HG03066 (cell line): ENCODE results near the gene GTF2IRD1.
"Not testable (repeated sequence)": the region's sequence is repeated elsewhere in the genome, so short reads cannot be mapped to it uniquely, and the experiment has no call there.

Experiments used
- ATAC-seq: cut with Tn5 transposase; IDR thresholded peaks from one replicate; pipeline ENCODE4 v1.9.1; 2021; ENCODE audit warnings: low read depth; ENCODE audit not compliant: unreplicated experiment

GTF2IRD1 gene

DNA sequence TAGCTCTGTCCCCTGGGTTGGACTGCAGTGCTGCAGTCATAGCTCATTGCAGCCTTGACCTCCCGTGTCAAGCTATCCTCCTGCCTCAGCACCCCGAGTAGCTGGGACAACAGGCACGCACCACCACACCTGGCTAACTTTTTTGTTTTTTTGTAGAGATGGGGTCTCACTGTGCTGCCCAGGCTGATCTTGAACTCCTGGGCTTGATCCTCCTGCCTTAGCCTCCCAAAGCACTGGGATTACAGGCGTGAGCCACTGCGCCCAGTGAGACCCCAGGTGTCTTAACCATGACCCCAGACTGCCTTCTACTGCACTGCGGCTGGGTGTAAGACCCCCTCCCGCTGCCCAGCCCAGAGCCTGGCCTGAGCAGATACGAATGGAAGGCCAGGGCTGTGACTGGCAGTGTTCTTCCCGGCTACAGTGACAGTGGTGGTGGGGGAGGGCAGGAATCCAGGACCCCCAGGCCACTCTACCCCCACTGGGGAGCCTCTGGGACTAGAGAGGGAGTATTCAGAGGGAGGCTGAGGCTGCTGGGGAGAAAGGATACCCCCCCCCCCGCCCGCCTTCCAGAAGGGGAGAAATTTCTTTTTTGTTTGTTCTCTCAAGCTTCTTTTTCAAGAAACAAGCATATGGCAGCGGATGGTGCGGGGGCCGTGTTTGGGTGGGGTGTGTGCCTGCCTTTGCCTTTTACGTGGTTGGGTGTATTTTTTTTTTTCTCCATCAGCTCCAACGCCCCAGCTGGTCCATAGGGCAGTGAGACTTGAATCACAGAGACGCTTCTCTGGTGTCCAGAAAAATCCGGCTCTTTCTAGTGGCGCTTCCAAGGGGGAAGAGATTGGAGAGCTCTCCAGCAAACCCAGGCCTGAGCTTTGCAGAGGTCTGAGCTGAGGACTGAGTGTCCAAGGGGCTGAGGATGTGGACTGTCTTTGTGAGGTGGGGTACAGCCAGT lies 36.6 kb downstream of the GTF2IRD1 start:
- no peak for ATAC-seq

DNA sequence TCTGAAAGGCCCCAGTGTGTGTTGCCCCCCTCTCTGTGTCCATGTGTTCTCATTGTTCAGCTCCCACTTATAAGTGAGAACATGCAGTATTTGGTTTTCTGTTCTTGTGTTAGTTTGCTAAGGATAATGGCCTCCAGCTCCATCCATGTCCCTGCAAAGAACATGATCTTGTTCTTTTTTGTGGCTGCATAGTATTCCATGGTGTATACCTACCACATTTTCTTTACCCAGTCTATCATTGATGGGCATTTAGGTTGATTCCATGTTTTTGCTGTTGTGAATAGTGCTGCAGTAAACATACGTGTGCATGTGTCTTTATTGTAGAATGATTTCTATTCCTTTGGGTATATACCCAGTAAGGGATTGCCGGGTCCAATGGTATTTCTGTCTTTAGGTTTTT lies 37.8 kb downstream of the GTF2IRD1 start:
- not testable (repeated sequence) for ATAC-seq

DNA sequence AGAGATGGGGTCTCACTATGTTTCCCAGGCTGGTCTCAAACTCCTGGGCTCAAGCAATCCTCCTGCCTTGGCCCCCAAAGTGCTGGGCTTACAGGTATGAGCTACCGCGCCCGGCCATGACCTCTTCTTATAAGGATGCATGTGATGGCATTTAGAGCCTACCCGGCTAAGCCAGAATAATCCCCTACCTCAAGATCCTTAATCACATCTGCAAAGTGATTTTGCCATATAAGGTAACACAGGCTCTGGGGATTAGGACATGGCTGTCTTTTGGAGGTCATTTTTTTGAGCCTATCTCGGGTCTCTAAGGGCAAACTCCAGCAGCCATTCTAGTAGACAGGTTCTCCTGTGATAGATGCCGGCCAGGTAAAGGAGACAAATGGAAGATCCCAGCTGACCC lies 39.6 kb downstream of the GTF2IRD1 start:
- no peak for ATAC-seq

DNA sequence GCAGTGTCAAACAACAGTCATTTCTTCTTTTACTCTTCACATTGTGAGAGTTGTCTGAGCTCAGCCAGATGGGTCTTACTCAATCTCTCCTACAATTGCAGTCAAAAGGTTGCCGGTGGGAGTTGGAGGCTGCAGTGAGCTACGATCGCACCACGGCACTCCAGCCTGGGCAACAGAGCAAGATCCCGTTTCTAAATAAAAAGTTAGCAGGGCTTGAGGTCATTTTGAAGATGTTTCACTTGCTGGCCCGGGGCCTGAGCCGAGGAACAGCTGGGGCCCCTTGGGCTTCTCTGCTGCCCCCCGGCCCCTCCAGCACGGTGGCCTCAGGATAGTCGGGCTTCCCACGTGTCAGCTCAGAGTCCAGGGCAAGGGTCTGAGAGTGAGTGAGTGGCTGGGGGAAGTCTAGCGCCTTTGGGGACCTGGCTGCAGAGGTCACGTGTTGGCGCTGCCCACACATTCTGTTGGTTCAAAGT lies 40.4 kb downstream of the GTF2IRD1 start:
- no peak for ATAC-seq

DNA sequence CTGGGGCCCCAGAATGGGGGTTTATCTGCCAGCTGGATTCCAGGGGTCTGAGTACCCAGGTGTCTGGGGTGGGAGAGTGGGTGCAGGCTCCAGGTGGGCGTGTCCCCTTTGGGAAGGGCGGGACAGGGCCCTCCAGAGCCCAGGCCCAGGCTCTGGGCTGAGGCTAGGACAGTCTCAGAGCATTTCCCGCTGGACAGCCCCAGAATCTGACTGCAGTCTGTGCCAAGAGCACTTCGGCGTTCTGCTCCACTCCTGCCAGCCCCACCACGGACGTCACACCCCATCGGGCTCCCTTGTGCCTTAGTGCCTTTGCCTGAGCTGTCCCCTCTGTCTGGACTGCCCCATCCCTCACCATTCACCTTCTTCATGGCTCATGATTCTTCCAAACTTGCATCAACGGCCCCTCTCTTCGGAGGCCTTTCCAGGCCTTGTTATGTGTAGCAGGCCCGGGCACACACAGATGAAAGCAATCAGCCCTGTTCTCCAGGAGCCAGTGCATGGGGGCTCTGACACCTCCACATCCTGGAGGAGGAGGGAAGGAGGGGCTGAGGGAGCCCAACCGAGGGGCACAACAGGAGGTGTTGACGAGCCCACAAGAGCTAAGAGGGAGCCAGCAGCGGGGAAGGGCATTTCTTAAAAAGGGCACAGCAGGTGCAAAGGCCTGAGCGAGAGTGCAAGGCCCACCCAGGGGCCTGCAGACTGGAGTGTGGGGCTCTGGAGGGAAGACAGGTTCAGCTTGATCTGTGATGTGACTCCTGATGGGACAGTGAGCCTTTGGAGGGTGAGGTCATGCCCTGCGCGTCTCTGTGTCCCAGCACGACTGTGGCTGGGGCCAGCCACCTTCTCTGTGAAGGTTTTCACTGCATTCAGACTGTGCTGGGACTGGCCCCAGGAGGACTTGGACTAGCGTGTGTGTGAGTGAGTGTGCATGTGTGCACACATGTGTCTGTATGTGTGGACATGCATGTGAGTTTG lies 41.7 kb downstream of the GTF2IRD1 start:
- ATAC-seq: no peak

DNA sequence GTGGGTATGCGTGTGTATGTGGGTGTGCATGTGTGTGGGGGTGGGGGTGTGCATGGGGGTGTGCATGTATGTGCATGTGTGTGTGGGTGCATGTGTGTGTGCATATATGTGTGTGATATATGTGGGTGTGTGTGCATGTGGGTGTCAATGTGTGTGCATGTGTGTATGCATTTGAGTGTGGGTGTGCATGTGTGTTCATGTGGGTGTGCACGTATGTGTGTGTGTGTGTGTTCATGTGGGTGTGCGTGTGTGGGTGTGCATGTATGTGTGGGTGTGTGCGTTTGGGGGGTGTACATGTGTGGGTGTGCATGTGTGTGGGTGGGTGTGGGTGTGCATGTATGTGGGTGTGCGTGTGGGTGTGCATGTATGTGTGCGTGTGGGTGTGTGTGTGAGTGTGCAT lies 42.6 kb downstream of the GTF2IRD1 start:
- ATAC-seq: no peak

DNA sequence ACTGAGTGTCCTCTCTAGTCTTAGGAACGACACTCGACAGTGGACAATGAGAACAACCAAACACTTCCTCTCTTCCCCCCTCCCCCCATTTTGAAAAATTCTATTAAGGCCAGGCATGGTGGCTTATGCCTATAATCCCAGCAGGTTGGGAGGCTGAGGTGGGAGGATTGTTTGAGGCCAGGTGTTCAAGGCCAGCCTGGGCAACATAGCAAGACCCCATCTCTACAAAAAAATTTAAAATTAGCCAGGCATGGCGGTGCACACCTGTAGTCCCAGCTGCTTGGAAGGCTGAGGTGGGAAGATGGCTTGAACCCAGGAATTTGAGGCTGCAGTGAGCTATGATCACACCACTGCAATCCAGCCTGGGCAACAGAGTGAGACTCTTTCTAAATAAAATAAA lies 43.1 kb downstream of the GTF2IRD1 start:
- ATAC-seq: not testable (repeated sequence)

DNA sequence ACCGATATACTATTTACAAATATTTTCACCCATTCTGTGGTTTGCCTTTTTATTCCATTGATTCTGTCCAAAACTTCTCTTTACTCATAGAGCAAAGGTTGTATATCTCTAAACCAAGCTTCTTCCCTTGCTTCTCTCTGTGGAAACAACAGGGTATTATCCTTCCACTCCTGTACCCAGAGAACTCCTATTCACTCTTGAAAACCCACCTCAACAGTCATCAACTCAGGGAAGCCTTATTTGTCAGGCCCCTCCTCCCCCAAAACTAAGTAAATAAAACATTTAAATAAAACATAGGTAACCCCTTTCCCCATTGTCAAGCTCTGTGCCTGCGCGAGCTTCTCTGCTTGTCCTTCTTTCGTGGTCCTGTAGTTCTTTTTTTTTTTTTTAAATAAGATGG lies 44.6 kb downstream of the GTF2IRD1 start:
- no peak for ATAC-seq

DNA sequence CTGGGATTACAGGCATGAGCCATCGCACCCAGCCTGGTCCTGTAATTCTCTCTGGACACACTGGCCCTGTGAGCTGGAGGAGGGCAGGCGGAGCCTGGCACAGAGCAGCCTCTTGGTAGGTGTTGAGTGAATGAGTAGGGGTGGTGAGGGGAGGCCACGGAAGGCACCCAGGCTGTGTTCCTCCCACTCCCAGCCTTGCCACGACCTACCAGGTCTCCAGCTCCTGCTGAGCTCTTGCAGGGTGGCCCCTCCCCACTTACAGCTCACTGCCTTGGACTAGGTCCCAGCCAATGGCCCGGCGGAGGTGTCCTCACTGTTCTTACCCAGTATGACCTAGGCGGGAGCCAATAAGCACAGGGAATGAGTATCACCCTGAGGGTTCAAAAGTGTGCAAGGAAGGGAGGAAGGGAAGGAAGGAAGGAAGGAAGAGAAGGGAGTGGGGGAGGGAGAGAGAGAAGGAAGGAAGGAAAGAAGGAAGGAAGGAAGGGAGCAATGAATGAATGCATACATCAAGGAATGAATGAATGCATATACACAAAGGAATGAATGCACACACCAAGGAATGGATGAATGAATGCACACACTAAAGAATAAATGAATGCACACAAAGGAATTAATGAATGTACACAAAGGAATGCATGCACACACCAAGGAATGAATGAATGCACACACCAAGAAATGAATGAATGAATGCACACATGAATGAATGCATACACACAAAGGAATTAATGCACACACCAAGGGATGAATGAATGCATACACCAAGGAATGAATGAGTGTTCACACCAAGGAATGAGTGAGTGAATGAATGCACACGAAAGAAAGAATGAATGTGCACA lies 45.5 kb downstream of the GTF2IRD1 start:
- ATAC-seq: no peak

DNA sequence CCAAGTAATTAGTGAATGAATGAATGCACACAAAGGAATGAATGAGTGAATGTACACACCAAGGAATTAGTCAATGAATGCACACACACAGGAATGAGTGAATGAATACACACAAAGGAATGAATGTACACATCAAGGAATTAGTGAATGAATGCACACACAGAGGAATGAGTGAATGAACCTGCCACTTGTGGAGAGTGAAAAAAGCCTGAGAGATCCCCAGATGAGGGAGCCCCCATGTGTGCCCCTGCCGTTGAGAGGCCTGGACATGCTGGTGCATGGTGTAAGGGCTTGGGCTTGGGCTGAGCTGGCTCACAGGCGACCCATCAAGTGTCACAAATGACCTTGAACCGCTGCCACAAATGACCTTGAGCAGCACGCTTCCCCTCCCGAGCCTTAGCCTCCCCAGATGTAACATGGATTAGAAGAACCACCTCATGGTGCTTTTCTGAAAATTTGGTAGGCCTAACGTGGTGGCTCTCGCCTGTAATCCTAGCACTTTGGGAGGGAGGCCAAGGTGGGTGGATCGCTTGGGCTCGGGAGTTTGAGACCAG lies 46.2 kb downstream of the GTF2IRD1 start:
- ATAC-seq: no peak

DNA sequence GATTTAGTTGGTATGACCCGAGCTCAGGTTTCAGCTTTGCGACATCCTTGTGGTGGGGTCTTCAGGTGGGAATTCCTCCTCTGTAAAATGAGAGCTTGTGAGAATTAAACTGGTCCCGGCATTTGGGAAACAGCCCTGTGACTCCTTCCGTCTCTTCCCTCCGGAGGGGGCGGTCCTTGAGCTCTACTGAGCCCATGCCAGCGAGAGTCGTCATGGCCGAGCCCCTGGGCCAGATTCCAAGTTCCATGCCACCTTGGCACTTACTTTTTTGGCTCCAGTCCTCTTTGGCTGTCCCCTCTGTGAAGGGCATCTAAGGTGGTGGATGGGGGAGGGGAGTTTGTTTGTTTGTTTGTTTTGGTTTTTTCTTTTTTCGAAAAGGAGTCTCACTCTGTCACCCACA lies 47.6 kb downstream of the GTF2IRD1 start:
- no peak for ATAC-seq

DNA sequence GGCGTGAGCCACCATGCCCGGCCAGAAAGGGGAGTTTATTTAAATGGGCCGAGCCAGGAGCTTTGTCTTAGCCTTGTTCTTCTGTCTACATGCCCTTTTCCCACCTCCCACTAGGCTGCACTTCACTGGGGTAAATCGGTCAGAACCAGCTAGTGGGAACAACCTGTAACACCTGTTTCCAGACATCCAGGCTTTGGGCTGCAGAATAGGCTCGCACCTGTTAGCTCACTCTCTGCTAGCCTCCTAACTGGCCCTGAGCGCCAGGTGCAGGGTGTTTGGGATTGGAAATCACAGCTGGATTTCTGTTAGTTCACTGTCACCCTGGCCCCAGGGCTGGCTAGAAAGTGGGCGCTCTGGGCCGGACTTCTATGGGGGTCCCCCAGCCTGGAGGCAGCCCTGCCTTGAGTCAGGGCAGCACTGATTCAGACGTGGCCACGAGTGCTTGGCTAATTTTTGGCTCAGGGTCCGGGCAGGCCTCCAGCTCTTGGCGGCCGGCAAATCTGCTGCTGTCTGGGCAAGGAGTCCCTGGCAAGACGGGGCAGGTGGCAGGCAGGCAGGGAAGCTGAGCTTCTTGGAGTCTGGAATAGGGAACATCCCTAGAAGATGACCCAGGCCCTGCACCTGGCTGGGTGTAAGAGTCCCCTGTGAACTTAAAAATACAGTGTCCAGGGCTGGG lies 48.6 kb downstream of the GTF2IRD1 start:
- no peak for ATAC-seq

DNA sequence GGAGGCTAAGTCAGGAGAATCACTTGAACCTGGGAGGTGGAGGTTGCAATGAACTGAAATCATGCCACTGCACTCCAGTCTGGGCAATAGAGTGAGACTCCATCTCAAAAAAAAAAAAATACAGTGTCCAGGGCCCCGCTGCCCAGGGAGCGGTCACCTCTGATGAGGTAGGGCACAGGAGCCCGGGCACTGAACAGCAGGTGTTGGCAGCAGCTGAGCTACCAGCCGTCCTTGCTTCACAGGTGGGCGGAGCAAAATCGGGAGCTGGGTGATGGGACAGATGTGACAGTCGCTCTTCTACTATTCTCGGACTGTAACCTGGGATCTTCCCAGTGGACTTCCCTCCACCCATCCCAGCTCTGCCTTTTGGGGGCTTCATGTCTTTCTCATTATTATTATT lies 49.4 kb downstream of the GTF2IRD1 start:
- no peak for ATAC-seq

DNA sequence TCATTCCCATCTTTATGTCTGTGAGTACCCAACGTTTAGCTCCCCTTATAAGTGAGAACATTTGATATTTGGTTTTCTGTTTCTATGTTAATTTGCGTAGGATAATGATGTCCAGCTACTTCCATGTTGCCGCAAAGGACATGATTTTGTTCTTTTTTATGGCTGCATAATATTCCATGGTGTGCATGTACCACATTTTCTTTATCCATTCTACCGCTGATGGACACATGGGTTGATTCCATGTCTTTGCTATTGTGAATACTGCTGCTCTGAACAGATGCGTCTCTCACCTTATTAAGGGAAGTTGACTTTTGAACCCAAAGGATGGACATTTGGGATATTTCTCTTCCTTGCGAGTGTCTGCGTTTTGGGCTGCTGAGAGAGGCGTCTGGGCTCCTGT lies 50.2 kb downstream of the GTF2IRD1 start:
- ATAC-seq: no peak

DNA sequence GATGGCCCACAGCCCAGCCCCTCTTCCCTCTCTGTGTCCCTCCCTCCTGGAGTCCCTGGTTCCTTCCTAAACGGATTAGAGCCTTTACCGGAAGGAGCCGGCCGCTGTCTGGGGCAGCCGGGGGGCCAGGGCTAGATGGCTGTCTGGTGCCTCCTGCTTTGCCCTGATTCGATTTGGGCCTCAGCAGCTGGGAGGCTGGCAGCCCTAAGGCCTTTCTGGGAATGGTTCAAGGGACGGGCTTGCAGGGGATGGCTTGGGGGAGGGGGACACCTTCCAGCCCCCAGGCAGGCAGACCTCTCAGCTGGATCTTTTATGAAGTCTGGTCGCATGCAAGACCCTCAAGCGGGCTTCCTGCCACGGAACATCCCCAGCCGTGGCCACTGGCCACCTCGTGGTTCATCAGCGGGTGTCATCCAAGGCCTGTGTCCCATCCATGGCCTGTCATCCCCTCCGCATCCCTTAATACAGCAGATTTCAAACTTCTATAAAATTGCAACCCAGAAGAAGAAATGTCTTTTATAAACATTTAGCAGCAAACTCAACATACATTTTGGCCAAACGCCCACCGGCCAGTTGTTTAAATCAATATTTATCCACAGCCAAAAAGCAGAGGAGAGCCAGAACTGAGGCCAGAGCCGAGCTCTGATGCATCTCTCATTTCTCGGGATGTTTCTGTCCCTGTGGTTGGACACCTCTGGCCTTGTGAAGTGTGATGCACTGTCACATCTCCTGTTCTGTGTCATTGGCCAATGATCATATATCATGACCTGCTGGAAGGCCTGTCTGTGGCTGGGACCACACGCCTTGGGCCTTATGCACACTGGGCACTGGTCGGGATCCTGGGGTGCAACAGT lies 52.0 kb downstream of the GTF2IRD1 start:
- no peak for ATAC-seq

DNA sequence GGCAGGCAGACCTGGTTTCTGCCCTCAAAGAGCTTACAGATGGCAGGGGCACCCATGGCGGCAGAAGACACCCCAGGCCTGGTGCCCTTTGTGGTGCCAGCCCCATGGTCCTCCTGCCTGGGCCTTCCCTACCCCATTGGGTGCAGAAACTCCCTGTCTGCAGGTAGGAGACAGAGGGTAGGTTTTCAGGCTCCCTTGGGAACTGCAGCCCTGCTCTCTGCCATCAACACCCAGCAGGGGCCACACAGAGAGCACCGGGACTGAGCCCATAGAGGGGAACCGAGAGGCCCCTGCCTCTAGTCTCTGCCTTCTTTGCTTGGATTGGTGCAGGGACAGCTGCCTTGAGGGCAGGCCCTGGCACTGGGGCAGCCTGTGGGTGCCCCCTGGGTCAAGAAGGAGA lies 52.6 kb downstream of the GTF2IRD1 start:
- ATAC-seq: no peak

DNA sequence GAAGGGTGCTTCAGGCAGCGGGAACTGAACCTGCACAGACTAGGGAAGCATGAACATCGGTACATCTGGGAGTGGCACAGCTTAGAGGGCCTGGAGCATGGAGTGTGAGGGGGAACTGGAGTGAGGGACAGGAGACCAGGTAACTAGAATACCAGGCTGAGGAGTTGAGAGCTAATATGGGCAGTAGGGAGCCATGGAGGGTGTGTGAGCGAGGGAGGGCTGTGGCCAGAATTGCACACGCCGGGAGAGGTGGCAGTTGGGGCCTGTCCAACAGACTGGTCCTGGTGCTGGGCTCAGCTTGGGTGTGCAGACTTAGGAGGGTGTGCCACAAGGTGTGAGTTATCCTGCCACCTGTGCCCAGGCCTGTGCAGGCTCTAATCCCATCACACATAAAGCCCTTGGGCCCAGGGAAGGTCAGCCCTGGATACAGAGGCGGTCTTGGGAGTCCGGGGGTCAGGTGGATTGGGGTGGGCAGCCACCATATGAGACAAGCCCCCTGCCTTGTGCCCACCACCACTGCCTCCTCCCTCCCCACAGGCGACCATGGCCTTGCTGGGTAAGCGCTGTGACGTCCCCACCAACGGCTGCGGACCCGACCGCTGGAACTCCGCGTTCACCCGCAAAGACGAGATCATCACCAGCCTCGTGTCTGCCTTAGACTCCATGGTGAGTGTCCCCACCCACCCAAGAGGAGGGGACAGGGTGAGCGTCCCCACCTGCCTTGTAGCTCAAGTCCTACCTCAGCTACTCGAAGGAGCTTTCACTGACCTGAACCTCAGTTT lies 54.0 kb downstream of the GTF2IRD1 start:
- ATAC-seq: no peak

DNA sequence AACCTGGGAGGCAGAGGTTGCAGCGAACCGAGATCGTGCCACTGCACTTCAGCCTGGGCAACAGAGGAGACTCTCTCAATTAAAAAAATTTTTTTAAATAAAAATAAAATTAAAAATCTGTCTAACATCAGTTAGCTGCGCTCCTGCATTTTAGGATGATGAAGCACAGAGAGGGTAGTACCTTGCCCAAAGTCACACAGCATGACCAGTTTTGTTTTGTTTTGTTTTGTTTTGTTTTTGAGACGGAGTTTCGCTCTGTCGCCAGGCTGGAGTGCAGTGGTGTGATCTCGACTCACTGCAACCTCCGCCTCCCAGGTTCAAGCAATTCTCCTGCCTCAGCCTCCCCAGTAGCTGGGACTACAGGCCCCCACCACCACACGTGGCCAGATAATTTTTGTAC lies 55.7 kb downstream of the GTF2IRD1 start:
- ATAC-seq: not testable (repeated sequence)
